Measurements from ENCODE around the gene SLC4A11.

Gene SLC4A11

GRCh38 chr20:3262566-3262965 is 23.6 kb upstream of the SLC4A11 start:
- no peak overlapping the region for H3K9ac ChIP-seq (ENCODE audit: low read depth, low read length, poor library complexity)
- no peak for DNase-seq (ENCODE audit: low spot score)
- H3K14ac ChIP-seq (ENCODE audit: low read length): no peak overlapping the region
- no peak overlapping the region for H3K23ac ChIP-seq (ENCODE audit: low read depth, low read length, poor library complexity)
- H2BK120ac ChIP-seq (ENCODE audit: low read depth, low read length): no peak overlapping the region
- no peak overlapping the region for H2BK5ac ChIP-seq (ENCODE audit: low read length)
- no peak overlapping the region for H3K4me3 ChIP-seq (ENCODE audit: low read length in 2 of 2)
- no peak overlapping the region for H4K91ac ChIP-seq (ENCODE audit: low read depth, low read length, poor library complexity)
- H3K36me3 ChIP-seq (replicated peaks in 1 of 2; ENCODE audit: control insufficient read depth in 2 of 2, insufficient read depth in 2 of 2, low read length in 2 of 2): peaks cover 4 to 48% of the 10 kb centered on the region in 2 donors
- H4K8ac ChIP-seq (ENCODE audit: low read depth, low read length): no peak overlapping the region
- H3K4me2 ChIP-seq (ENCODE audit: insufficient read depth, low read length, poor library complexity, severe bottlenecking): no peak overlapping the region
- no peak overlapping the region for H2AFZ ChIP-seq (ENCODE audit: low read length)
- no peaks in the 10 kb centered on the region for H3K4me1 ChIP-seq (ENCODE audit: control insufficient read depth in 2 of 2, insufficient read depth in 1 of 2, low read depth in 1 of 2, low read length in 2 of 2)
- no peak overlapping the region for H2AK5ac ChIP-seq (ENCODE audit: low read depth, low read length)
- no peaks in the 10 kb centered on the region for H3K79me1 ChIP-seq (ENCODE audit: low read depth, low read length)
- H2BK12ac ChIP-seq (ENCODE audit: low read length): no peak overlapping the region
- no peak overlapping the region for H3K18ac ChIP-seq (ENCODE audit: low read length)
- H3K27me3 ChIP-seq (ENCODE audit: control insufficient read depth in 3 of 3, insufficient read depth in 3 of 3, low read depth in 1 of 3, low read length in 3 of 3): no peaks in the 10 kb centered on the region
- H3K9me3 ChIP-seq (replicated peaks in 1 of 2; ENCODE audit: control insufficient read depth in 2 of 2, insufficient read depth in 1 of 2, low read depth in 1 of 2, low read length in 2 of 2): no peaks in the 10 kb centered on the region
- H2BK15ac ChIP-seq (ENCODE audit: low read length): no peak overlapping the region
- no peak overlapping the region for H3K4ac ChIP-seq (ENCODE audit: low read length)
- no peak overlapping the region for H3K27ac ChIP-seq (replicated peaks; ENCODE audit: low read length)

GRCh38 chr20:3258429-3258828 is 19.4 kb upstream of the SLC4A11 start:
- no peak overlapping the region for H3K14ac ChIP-seq (ENCODE audit: low read length)
- no peak overlapping the region for H2AK5ac ChIP-seq (ENCODE audit: low read depth, low read length)
- no peak overlapping the region for H2BK5ac ChIP-seq (ENCODE audit: low read length)
- H4K8ac ChIP-seq (ENCODE audit: low read depth, low read length): no peak overlapping the region
- no peak overlapping the region for H3K27ac ChIP-seq (replicated peaks; ENCODE audit: low read length)
- no peak overlapping the region for H3K9ac ChIP-seq (ENCODE audit: low read depth, low read length, poor library complexity)
- H2BK12ac ChIP-seq (ENCODE audit: low read length): no peak overlapping the region
- no peak for DNase-seq (ENCODE audit: low spot score)
- H3K27me3 ChIP-seq (ENCODE audit: control insufficient read depth in 3 of 3, insufficient read depth in 3 of 3, low read depth in 1 of 3, low read length in 3 of 3): no peaks in the 10 kb centered on the region
- H2BK120ac ChIP-seq (ENCODE audit: low read depth, low read length): no peak overlapping the region
- no peak overlapping the region for H4K91ac ChIP-seq (ENCODE audit: low read depth, low read length, poor library complexity)
- H3K4me1 ChIP-seq (ENCODE audit: control insufficient read depth in 2 of 2, insufficient read depth in 1 of 2, low read depth in 1 of 2, low read length in 2 of 2): no peaks in the 10 kb centered on the region
- H3K9me3 ChIP-seq (replicated peaks in 1 of 2; ENCODE audit: control insufficient read depth in 2 of 2, insufficient read depth in 1 of 2, low read depth in 1 of 2, low read length in 2 of 2): no peaks in the 10 kb centered on the region
- H2BK15ac ChIP-seq (ENCODE audit: low read length): no peak overlapping the region
- H3K36me3 ChIP-seq (replicated peaks in 1 of 2; ENCODE audit: control insufficient read depth in 2 of 2, insufficient read depth in 2 of 2, low read length in 2 of 2): peaks cover 9 to 59% of the 10 kb centered on the region in 2 donors
- WGBS, 2 donors (ENCODE audit: extremely low coverage in 2 of 2, insufficient read length in 2 of 2, insufficient replicate concordance in 1 of 2): no CpG with 5 or more reads among the region's 5 CpGs
- H3K18ac ChIP-seq (ENCODE audit: low read length): no peak overlapping the region
- no peak overlapping the region for H3K4ac ChIP-seq (ENCODE audit: low read length)
- H3K4me2 ChIP-seq (ENCODE audit: insufficient read depth, low read length, poor library complexity, severe bottlenecking): no peak overlapping the region
- H2AFZ ChIP-seq (ENCODE audit: low read length): no peak overlapping the region
- H3K23ac ChIP-seq (ENCODE audit: low read depth, low read length, poor library complexity): no peak overlapping the region
- no peak overlapping the region for H3K4me3 ChIP-seq (ENCODE audit: low read length in 2 of 2)
- H3K79me1 ChIP-seq (ENCODE audit: low read depth, low read length): no peaks in the 10 kb centered on the region

- Histone ChIP-seq H3K14ac (ENCODE audit: low read length) (no peak overlapping the region), H2BK15ac (ENCODE audit: low read length) (no peak overlapping the region), H3K27ac (replicated peaks; ENCODE audit: low read length) (no peak overlapping the region), H2BK120ac (ENCODE audit: low read depth, low read length) (no peak overlapping the region), H3K27me3 (ENCODE audit: control insufficient read depth in 3 of 3, insufficient read depth in 3 of 3, low read depth in 1 of 3, low read length in 3 of 3) (no peaks in the 10 kb centered on the region), H3K18ac (ENCODE audit: low read length) (no peak overlapping the region), H3K4ac (ENCODE audit: low read length) (no peak overlapping the region), H3K23ac (ENCODE audit: low read depth, low read length, poor library complexity) (peak overlapping the region; percentile 25), H4K8ac (ENCODE audit: low read depth, low read length) (no peak overlapping the region), H3K4me3 (ENCODE audit: low read length in 2 of 2) (no peak overlapping the region), H3K4me2 (ENCODE audit: insufficient read depth, low read length, poor library complexity, severe bottlenecking) (no peak overlapping the region), H3K4me1 (ENCODE audit: control insufficient read depth in 2 of 2, insufficient read depth in 1 of 2, low read depth in 1 of 2, low read length in 2 of 2) (no peaks in the 10 kb centered on the region), H2BK12ac (ENCODE audit: low read length) (no peak overlapping the region), H2AFZ (ENCODE audit: low read length) (no peak overlapping the region), H3K79me1 (ENCODE audit: low read depth, low read length) (no peaks in the 10 kb centered on the region), H3K9ac (ENCODE audit: low read depth, low read length, poor library complexity) (no peak overlapping the region), H3K9me3 (replicated peaks in 1 of 2; ENCODE audit: control insufficient read depth in 2 of 2, insufficient read depth in 1 of 2, low read depth in 1 of 2, low read length in 2 of 2) (no peaks in the 10 kb centered on the region), H3K36me3 (replicated peaks in 1 of 2; ENCODE audit: control insufficient read depth in 2 of 2, insufficient read depth in 2 of 2, low read length in 2 of 2) (peaks cover 13 to 61% of the 10 kb centered on the region in 2 donors), H4K91ac (ENCODE audit: low read depth, low read length, poor library complexity) (no peak overlapping the region), H2BK5ac (ENCODE audit: low read length) (no peak overlapping the region), H2AK5ac (ENCODE audit: low read depth, low read length) (no peak overlapping the region)
- DNase-seq (ENCODE audit: low spot score): no peak
- WGBS, 2 donors (ENCODE audit: extremely low coverage in 2 of 2, insufficient read length in 2 of 2, insufficient replicate concordance in 1 of 2): no CpG with 5 or more reads among the region's 5 CpGs
These were observed 16.7 kb upstream of the SLC4A11 start for GRCh38 chr20:3255728-3256127.

- Histone ChIP-seq H3K4ac (ENCODE audit: low read length) (no peak overlapping the region), H2AK5ac (ENCODE audit: low read depth, low read length) (no peak overlapping the region), H2BK5ac (ENCODE audit: low read length) (no peak overlapping the region), H3K9me3 (replicated peaks in 1 of 2; ENCODE audit: control insufficient read depth in 2 of 2, insufficient read depth in 1 of 2, low read depth in 1 of 2, low read length in 2 of 2) (no peaks in the 10 kb centered on the region), H4K91ac (ENCODE audit: low read depth, low read length, poor library complexity) (no peak overlapping the region), H3K23ac (ENCODE audit: low read depth, low read length, poor library complexity) (no peak overlapping the region), H3K4me2 (ENCODE audit: insufficient read depth, low read length, poor library complexity, severe bottlenecking) (no peak overlapping the region), H3K79me1 (ENCODE audit: low read depth, low read length) (no peaks in the 10 kb centered on the region), H3K4me1 (ENCODE audit: control insufficient read depth in 2 of 2, insufficient read depth in 1 of 2, low read depth in 1 of 2, low read length in 2 of 2) (peaks cover 0 to 4% of the 10 kb centered on the region in 2 donors), H3K36me3 (replicated peaks in 1 of 2; ENCODE audit: control insufficient read depth in 2 of 2, insufficient read depth in 2 of 2, low read length in 2 of 2) (peaks cover 10 to 42% of the 10 kb centered on the region in 2 donors), H3K27me3 (ENCODE audit: control insufficient read depth in 3 of 3, insufficient read depth in 3 of 3, low read depth in 1 of 3, low read length in 3 of 3) (peaks cover 4 to 25% (median 22%) of the 10 kb centered on the region in 3 experiments), H2BK12ac (ENCODE audit: low read length) (peak overlapping the region; percentile 42), H3K9ac (ENCODE audit: low read depth, low read length, poor library complexity) (peak overlapping the region; percentile 54), H3K18ac (ENCODE audit: low read length) (no peak overlapping the region), H4K8ac (ENCODE audit: low read depth, low read length) (no peak overlapping the region), H3K14ac (ENCODE audit: low read length) (no peak overlapping the region), H2BK120ac (ENCODE audit: low read depth, low read length) (no peak overlapping the region), H2BK15ac (ENCODE audit: low read length) (no peak overlapping the region), H3K27ac (replicated peaks; ENCODE audit: low read length) (no peak overlapping the region), H2AFZ (ENCODE audit: low read length) (no peak overlapping the region), H3K4me3 (ENCODE audit: low read length in 2 of 2) (no peak overlapping the region)
- no CpG with 5 or more reads among the region's 8 CpGs for WGBS, 2 donors (ENCODE audit: extremely low coverage in 2 of 2, insufficient read length in 2 of 2, insufficient replicate concordance in 1 of 2)
- no peak for DNase-seq (ENCODE audit: low spot score)
These were observed 12.8 kb upstream of the SLC4A11 start for GRCh38 chr20:3251806-3252205.

All from neuronal stem cell (in vitro differentiated cells).